Measurements from ENCODE around the gene ZRANB3.

GRCh38 chr2:135335256-135335655 lies 195.8 kb downstream of the ZRANB3 start:
- no peak for TF ChIP-seq PATZ1 (CRISPR knock-in tag; IDR thresholded peaks at IDR 0.05; ENCODE audit: borderline replicate concordance)
- no peak for TF ChIP-seq SNAI2 (CRISPR knock-in tag; IDR thresholded peaks at IDR 0.05)
- no peak for TF ChIP-seq ZNF70 (CRISPR knock-in tag; IDR thresholded peaks at IDR 0.05)
- no peak for TF ChIP-seq TCF4 (CRISPR knock-in tag; IDR thresholded peaks at IDR 0.05; ENCODE audit: borderline replicate concordance)
- TF ChIP-seq ZC3H10 (CRISPR knock-in tag; IDR thresholded peaks at IDR 0.05), result no peak
- TF ChIP-seq POU6F1 (CRISPR knock-in tag; IDR thresholded peaks at IDR 0.05; ENCODE audit: borderline replicate concordance, low read depth), result no peak
- no peak for TF ChIP-seq ESRRG (CRISPR knock-in tag; IDR thresholded peaks at IDR 0.05)
- no peak for TF ChIP-seq CSDC2 (CRISPR knock-in tag; IDR thresholded peaks at IDR 0.05)
- TF ChIP-seq RARB (CRISPR knock-in tag; IDR thresholded peaks at IDR 0.05), result no peak
- no peak for TF ChIP-seq ZFP3 (CRISPR knock-in tag; IDR thresholded peaks at IDR 0.05)
- no peak for TF ChIP-seq CREB5 (CRISPR knock-in tag; IDR thresholded peaks at IDR 0.05; ENCODE audit: low read depth)
- TF ChIP-seq ARNTL (CRISPR knock-in tag; IDR thresholded peaks at IDR 0.05; ENCODE audit: borderline replicate concordance, low read depth), result no peak
- TF ChIP-seq PPARA (CRISPR knock-in tag; IDR thresholded peaks at IDR 0.05; ENCODE audit: borderline replicate concordance), result no peak
- TF ChIP-seq BACH2 (CRISPR knock-in tag; IDR thresholded peaks at IDR 0.05; ENCODE audit: borderline replicate concordance), result no peak

Data from SK-N-SH treated with all-trans-retinoic acid at 6 μM for 48 hours (cell line).